Measurements from ENCODE around the gene CTSS.

The CTSS gene

GRCh38 chr1:150696590-150696989 is 69.0 kb downstream of the CTSS start:
- no peak for DNase-seq

GRCh38 chr1:150696162-150696561 is 69.4 kb downstream of the CTSS start:
- DNase-seq = no peak

- no peak for DNase-seq
Measured at GRCh38 chr1:150695561-150695960, 70.0 kb downstream of the CTSS start.

- no peak for DNase-seq
Measured at GRCh38 chr1:150692720-150693119, 72.9 kb downstream of the CTSS start.

- DNase-seq = no peak
Measured at GRCh38 chr1:150688763-150689162, 76.8 kb downstream of the CTSS start.

- no peak for DNase-seq
Measured at GRCh38 chr1:150686275-150686674, 79.3 kb downstream of the CTSS start.

- no peak for DNase-seq
Measured at GRCh38 chr1:150683914-150684313, 81.7 kb downstream of the CTSS start.
